Lower leg skin (tissue), 3 donors: ENCODE measurements around the gene FTCDNL1.

Source experiments
- CTCF ChIP-seq, 3 donors: fragments of 450-650 bp; IDR thresholded peaks; one replicate each; pipeline ENCODE4 v1.5.1; 2016; ENCODE audit warnings: antibody characterized with exemption in 3 of 3, mild to moderate bottlenecking in 3 of 3, moderate library complexity in 2 of 3
- POLR2A ChIP-seq, 2 donors: fragments of 450-650 bp; IDR thresholded peaks; one replicate each; pipeline ENCODE4 v1.6.1; 2016 to 2017; ENCODE audit warnings: antibody characterized with exemption in 2 of 2, mild to moderate bottlenecking in 1 of 2, moderate library complexity in 1 of 2

GRCh38 chr2:199851501-199851810, 464 bp upstream of the FTCDNL1 start:
- TF ChIP-seq CTCF (IDR thresholded peaks at IDR 0.05) = no peak
- TF ChIP-seq POLR2A (IDR thresholded peaks at IDR 0.05) = no peak
